Prostate gland (tissue), 2 donors: ENCODE measurements around the gene RBFOX2. TPM values are rescaled to one million over a fixed set of nuclear protein-coding genes. Genes with fewer than 3 reads are reported as not detected.
"Not testable (repeated sequence)": the region's sequence is repeated elsewhere in the genome, so short reads cannot be mapped to it uniquely, and the experiment has no call there.

Experiments
- DNase-seq: peaks from one replicate; pipeline ENCODE4 v3.0.0-alpha.2; 2019; ENCODE audit warnings: low spot score
- H3K27ac ChIP-seq, 2 donors: fragments of 200-600 bp; sonication (generic); 2 replicates each; pipeline ENCODE4 v1.5.1; 2017 to 2019
- H3K27me3 ChIP-seq: fragments of 200-600 bp; sonication (generic); replicated peaks from 2 replicates; pipeline ENCODE4 v1.5.1; 2019; ENCODE audit not compliant: insufficient read depth
- H3K36me3 ChIP-seq, 2 donors: fragments of 200-600 bp; sonication (generic); 1 replicate in 1 of 2; 2 replicates in 1 of 2; pipeline versions ENCODE4 v1.5.1 to v1.8.1; 2017 to 2019
- H3K4me1 ChIP-seq: fragments of 200-600 bp; sonication (generic); replicated peaks from 2 replicates; pipeline ENCODE4 v1.5.1; 2019
- H3K4me3 ChIP-seq, 2 donors: fragments of 200-600 bp; sonication (generic); 2 replicates each; pipeline ENCODE4 v1.5.1; 2017 to 2019
- H3K9me3 ChIP-seq: fragments of 200-600 bp; sonication (generic); 2 replicates; pipeline ENCODE4 v1.5.1; 2017
- POLR2A ChIP-seq: fragments of 450-650 bp; IDR thresholded peaks from one replicate; pipeline ENCODE4 v1.6.1; 2016; ENCODE audit warnings: antibody characterized with exemption, mild to moderate bottlenecking
- POLR2AphosphoS5 ChIP-seq: sonication (generic); formaldehyde crosslinking; IDR thresholded peaks from one replicate; pipeline ENCODE4 v1.6.1; 2017; ENCODE audit warnings: antibody characterized with exemption
- WGBS: methylation state at CpG from one replicate; pipeline ENCODE4 v1.1.5; 2018; 5-methylcytosine and 5-hydroxymethylcytosine counted together
- intact Hi-C: fragments of 100-400 bp; cut with DNase I; formaldehyde crosslinking; loops from one replicate; pipeline ENCODE4 v1.14.2; 2022
- total RNA-seq, 2 donors: library from RNA; depleted of rRNA; stranded (reverse); fragments of >200 nt; gene quantifications; one replicate each; pipeline ENCODE4 v1.1.0, GENCODE V29; 2016
- TF ChIP-seq, protein P1 (sequence below), 4 experiments: fragments of 200-600 bp in 2 of 4; fragments of 450-650 bp in 2 of 4; sonication (generic) in 2 of 4; IDR thresholded peaks; 1 replicate in 3 of 4; 2 replicates in 1 of 4; pipeline ENCODE4 v1.5.1; 2016 to 2019; ENCODE audit warnings: antibody characterized with exemption in 4 of 4, mild to moderate bottlenecking in 2 of 4, moderate library complexity in 2 of 4

The RBFOX2 gene
- total RNA-seq, 2 donors from 2014 or later = 59.8 to 79.4 TPM

DNA sequence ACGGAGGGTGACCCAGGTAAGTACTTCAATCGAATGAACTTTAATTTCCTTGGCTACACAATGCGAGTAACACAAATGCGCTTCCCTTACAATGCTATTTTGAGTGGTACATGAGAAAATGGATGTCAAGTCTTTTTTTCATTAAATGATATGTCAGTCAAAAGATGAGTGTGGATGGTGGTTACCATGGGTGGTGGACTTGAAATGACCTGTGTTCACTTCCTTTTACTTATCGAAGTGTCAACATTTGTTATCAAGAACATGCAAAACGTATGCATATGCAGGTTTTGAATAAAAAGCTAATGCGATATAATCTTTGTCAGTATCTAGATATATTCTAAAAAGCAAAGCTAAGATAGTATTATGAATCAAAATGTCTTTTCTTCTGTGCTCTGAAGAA, 319.7 kb downstream of the RBFOX2 start:
- WGBS = 84% methylated on average over 7 of the region's 7 CpGs
- no peak for TF ChIP-seq POLR2A
- TF ChIP-seq, protein P1, sequence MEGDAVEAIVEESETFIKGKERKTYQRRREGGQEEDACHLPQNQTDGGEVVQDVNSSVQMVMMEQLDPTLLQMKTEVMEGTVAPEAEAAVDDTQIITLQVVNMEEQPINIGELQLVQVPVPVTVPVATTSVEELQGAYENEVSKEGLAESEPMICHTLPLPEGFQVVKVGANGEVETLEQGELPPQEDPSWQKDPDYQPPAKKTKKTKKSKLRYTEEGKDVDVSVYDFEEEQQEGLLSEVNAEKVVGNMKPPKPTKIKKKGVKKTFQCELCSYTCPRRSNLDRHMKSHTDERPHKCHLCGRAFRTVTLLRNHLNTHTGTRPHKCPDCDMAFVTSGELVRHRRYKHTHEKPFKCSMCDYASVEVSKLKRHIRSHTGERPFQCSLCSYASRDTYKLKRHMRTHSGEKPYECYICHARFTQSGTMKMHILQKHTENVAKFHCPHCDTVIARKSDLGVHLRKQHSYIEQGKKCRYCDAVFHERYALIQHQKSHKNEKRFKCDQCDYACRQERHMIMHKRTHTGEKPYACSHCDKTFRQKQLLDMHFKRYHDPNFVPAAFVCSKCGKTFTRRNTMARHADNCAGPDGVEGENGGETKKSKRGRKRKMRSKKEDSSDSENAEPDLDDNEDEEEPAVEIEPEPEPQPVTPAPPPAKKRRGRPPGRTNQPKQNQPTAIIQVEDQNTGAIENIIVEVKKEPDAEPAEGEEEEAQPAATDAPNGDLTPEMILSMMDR (IDR thresholded peaks at IDR 0.05) = no peak
- TF ChIP-seq POLR2AphosphoS5 = no peak
- Histone ChIP-seq H3K4me3 (no peak overlapping the region), H3K36me3 (no peaks in the 10 kb centered on the region), H3K4me1 (no peaks in the 10 kb centered on the region), H3K9me3 (no peaks in the 10 kb centered on the region), H3K27me3 (no peaks in the 10 kb centered on the region), H3K27ac (no peak overlapping the region)
- no peak for DNase-seq
- intact Hi-C loops = no loop called here

DNA sequence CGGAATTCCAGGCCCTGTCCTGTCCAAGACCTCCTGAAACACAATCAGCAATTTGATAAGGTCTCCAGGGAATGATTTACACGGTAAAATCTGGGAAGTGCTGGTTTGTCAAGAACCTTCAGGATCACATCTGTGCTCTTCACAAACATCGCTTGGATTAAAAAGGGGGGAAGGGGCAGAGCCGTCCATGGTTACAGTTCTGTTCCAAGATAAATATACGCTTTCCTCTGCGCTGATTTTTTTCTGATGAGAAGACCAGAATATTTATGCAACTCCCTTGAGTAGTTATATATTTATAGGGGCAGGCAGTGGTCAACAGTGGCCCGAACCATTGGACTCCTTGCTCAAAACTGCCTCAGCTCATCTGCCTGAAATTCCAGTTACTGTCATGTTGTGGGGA, 320.2 kb downstream of the RBFOX2 start:
- Histone ChIP-seq H3K27ac (no peak overlapping the region), H3K27me3 (no peaks in the 10 kb centered on the region), H3K9me3 (no peaks in the 10 kb centered on the region), H3K36me3 (no peaks in the 10 kb centered on the region), H3K4me3 (no peak overlapping the region), H3K4me1 (no peaks in the 10 kb centered on the region)
- intact Hi-C loops = no loop called here
- no peak for DNase-seq
- 41% methylated on average over 7 of the region's 7 CpGs for WGBS
- TF ChIP-seq POLR2AphosphoS5 = no peak
- TF ChIP-seq POLR2A = no peak
- TF ChIP-seq, protein P1 (IDR thresholded peaks at IDR 0.05) = no peak

GRCh38 chr22:35705141-35705540, 323.5 kb downstream of the RBFOX2 start:
- no peak overlapping the region for H3K4me3 ChIP-seq
- no peak for DNase-seq
- no peaks in the 10 kb centered on the region for H3K4me1 ChIP-seq
- no peaks in the 10 kb centered on the region for H3K36me3 ChIP-seq
- no peak overlapping the region for H3K27ac ChIP-seq
- TF ChIP-seq, protein P1 (IDR thresholded peaks at IDR 0.05) = no peak
- TF ChIP-seq POLR2AphosphoS5 = no peak
- no peak for TF ChIP-seq POLR2A
- intact Hi-C loops = no loop called here
- H3K27me3 ChIP-seq = no peaks in the 10 kb centered on the region
- WGBS = 93% methylated on average over 3 of the region's 3 CpGs
- no peaks in the 10 kb centered on the region for H3K9me3 ChIP-seq

GRCh38 chr22:35703861-35704584, 324.6 kb downstream of the RBFOX2 start:
- intact Hi-C loops = no loop called here
- TF ChIP-seq POLR2AphosphoS5 (no peak), POLR2A (no peak)
- TF ChIP-seq, protein P1 (IDR thresholded peaks at IDR 0.05) = no peak
- Histone ChIP-seq H3K27ac (no peak overlapping the region), H3K9me3 (no peaks in the 10 kb centered on the region), H3K4me3 (no peak overlapping the region), H3K4me1 (no peaks in the 10 kb centered on the region), H3K36me3 (no peaks in the 10 kb centered on the region), H3K27me3 (no peaks in the 10 kb centered on the region)
- no peak for DNase-seq
- 74% methylated on average over 7 of the region's 7 CpGs for WGBS

- H3K4me3 ChIP-seq, H3K36me3 ChIP-seq, H3K27ac ChIP-seq, intact Hi-C loops, DNase-seq, H3K27me3 ChIP-seq, H3K9me3 ChIP-seq, H3K4me1 ChIP-seq: not testable (repeated sequence)
- WGBS = 76% methylated on average over 6 of the region's 6 CpGs
These were observed 328.8 kb downstream of the RBFOX2 start for GRCh38 chr22:35699852-35700251.
